K562 (cell line): ENCODE measurements around the gene RHOF. TPM values are rescaled to one million over a fixed set of nuclear protein-coding genes. Genes with fewer than 3 reads are reported as not detected.
A peak's percentile ranks its signal among the peaks of the same experiment; 100 is the strongest.

Experiments used
- BCOR ChIP-seq: fragments of 450-650 bp; IDR thresholded peaks from 2 replicates; pipeline ENCODE4 v1.6.1; 2016
- BRF1 ChIP-seq: IDR thresholded peaks from 3 replicates; pipeline ENCODE4 v1.6.1; 2011; ENCODE audit warnings: borderline replicate concordance, mild to moderate bottlenecking; ENCODE audit not compliant: insufficient read length; ENCODE audit errors: extremely low read depth
- FOXA3 ChIP-seq, 2 experiments: fragments of 450-650 bp in 1 of 2; sonication (generic) in 1 of 2; formaldehyde crosslinking; IDR thresholded peaks in 1 of 2; conservative IDR thresholded peaks in 1 of 2; 2 replicates each; pipeline versions ENCODE4 v1.4.0 to v1.8.0; 2020 to 2022; ENCODE audit warnings: mild to moderate bottlenecking in 2 of 2, missing genetic modification reagents in 1 of 2
- GATAD2B ChIP-seq: fragments of 450-650 bp; IDR thresholded peaks from 2 replicates; pipeline ENCODE4 v1.6.1; 2017; ENCODE audit warnings: mild to moderate bottlenecking, borderline replicate concordance
- HDGF ChIP-seq: fragments of 450-650 bp; IDR thresholded peaks from 2 replicates; pipeline ENCODE4 v1.6.1; 2016
- JUNB ChIP-seq: fragments of 450-650 bp; formaldehyde crosslinking; conservative IDR thresholded peaks from 2 replicates; pipeline ENCODE4 v1.4.0; 2020; ENCODE audit warnings: mild to moderate bottlenecking
- NFE2 ChIP-seq: IDR thresholded peaks from 2 replicates; pipeline ENCODE4 v1.6.1; 2014; ENCODE audit warnings: antibody characterized with exemption, low read depth
- PHB2 ChIP-seq: fragments of 450-650 bp; IDR thresholded peaks from 2 replicates; pipeline ENCODE4 v1.6.1; 2017; ENCODE audit warnings: low read depth
- POLR2G ChIP-seq: fragments of 200-400 bp; formaldehyde crosslinking; IDR thresholded peaks from 2 replicates; pipeline ENCODE4 v1.6.1; 2017; ENCODE audit warnings: low read depth, mild to moderate bottlenecking, antibody characterized with exemption, low read length, moderate library complexity
- PTBP1 ChIP-seq: fragments of 200-400 bp; formaldehyde crosslinking; IDR thresholded peaks from 2 replicates; pipeline ENCODE4 v1.6.1; 2017; ENCODE audit warnings: low read depth, low read length
- PTTG1 ChIP-seq: fragments of 450-650 bp; IDR thresholded peaks from 2 replicates; pipeline ENCODE4 v1.6.1; 2016; ENCODE audit warnings: low read depth, mild to moderate bottlenecking, missing genetic modification characterization, missing compliant biosample characterization
- RFX5 ChIP-seq: IDR thresholded peaks from 2 replicates; pipeline ENCODE4 v1.6.1; 2011; ENCODE audit warnings: low read depth, mild to moderate bottlenecking, improper control_type of control experiment, low read length
- SETDB1 ChIP-seq: IDR thresholded peaks from one replicate; pipeline ENCODE4 v1.6.1; 2012; ENCODE audit warnings: low read length, control low read depth, inconsistent platforms
- SMAD2 ChIP-seq: fragments of 150-350 bp; IDR thresholded peaks from 2 replicates; pipeline ENCODE4 v1.6.1; 2014; ENCODE audit warnings: low read depth, mild to moderate bottlenecking, low read length
- TAF9B ChIP-seq: fragments of 450-650 bp; IDR thresholded peaks from 2 replicates; pipeline ENCODE4 v1.6.1; 2018; ENCODE audit warnings: mild to moderate bottlenecking; ENCODE audit not compliant: partially characterized antibody
- TEAD4 ChIP-seq, 2 experiments: sonication (generic) in 1 of 2; formaldehyde crosslinking in 1 of 2; IDR thresholded peaks; 2 replicates each; pipeline versions ENCODE4 v1.6.1 to v1.8.0; 2012 to 2022; ENCODE audit warnings: borderline replicate concordance in 1 of 2, inconsistent platforms in 1 of 2, low read length in 1 of 2, mild to moderate bottlenecking in 1 of 2, missing genetic modification reagents in 1 of 2
- ZFX ChIP-seq: sonication (generic); formaldehyde crosslinking; IDR thresholded peaks from 2 replicates; pipeline ENCODE4 v1.8.0; 2022; ENCODE audit warnings: mild to moderate bottlenecking, missing genetic modification reagents, moderate library complexity
- ZNF408 ChIP-seq: fragments of 250-450 bp; sonication (Bioruptor Pico); IDR thresholded peaks from 2 replicates; pipeline ENCODE4 v1.4.0; 2020; ENCODE audit warnings: low read depth, mild to moderate bottlenecking, moderate library complexity
- polyA plus RNA-seq, 8 experiments: library from polyadenylated mRNA; depleted of rRNA in 4 of 8; stranded (reverse) in 5 of 8; unstranded in 3 of 8; fragments of >200 nt; fragmentation: Nextera tagmentation in 2 of 8; fragmentation: Illumina TruSeq in 1 of 8; extraction: Ambion mirVana in 2 of 8; extraction: Trizol in 1 of 8; gene quantifications; 2 replicates each; pipeline versions ENCODE4 v1.2.1 to v1.2.3, GENCODE V29; 2011 to 2014; ENCODE audit warnings: inconsistent platforms in 1 of 8, missing spikeins in 1 of 8
- total RNA-seq, 7 experiments: library from RNA; depleted of rRNA in 6 of 7; stranded (reverse); fragments of >200 nt in 6 of 7; fragmentation: Illumina TruSeq in 2 of 7; extraction: Trizol in 2 of 7; gene quantifications; 2 replicates each; pipeline versions ENCODE4 v1.2.1 to v1.2.3, GENCODE V29; 2011 to 2021; ENCODE audit warnings: low replicate concordance in 1 of 7
- TF ChIP-seq, protein P1 (sequence below): fragments of 450-650 bp; IDR thresholded peaks from 2 replicates; pipeline ENCODE4 v1.6.1; 2017; ENCODE audit warnings: antibody characterized with exemption
- TF ChIP-seq, protein P2 (sequence below): fragments of 250-450 bp; sonication (Bioruptor Pico); IDR thresholded peaks from 2 replicates; pipeline ENCODE4 v1.5.0; 2021
- TF ChIP-seq, protein P3 (sequence below): sonication (generic); formaldehyde crosslinking; IDR thresholded peaks from 2 replicates; pipeline ENCODE4 v1.8.1; 2023; ENCODE audit warnings: missing genetic modification reagents, mild to moderate bottlenecking, borderline replicate concordance

Gene RHOF
- total and polyA plus RNA-seq, 9 of the 15 experiments (the other 6 are each of a cell fraction or from before 2014, with no cell fraction given), result 0.13 to 10.1 (median 4.0) TPM

DNA sequence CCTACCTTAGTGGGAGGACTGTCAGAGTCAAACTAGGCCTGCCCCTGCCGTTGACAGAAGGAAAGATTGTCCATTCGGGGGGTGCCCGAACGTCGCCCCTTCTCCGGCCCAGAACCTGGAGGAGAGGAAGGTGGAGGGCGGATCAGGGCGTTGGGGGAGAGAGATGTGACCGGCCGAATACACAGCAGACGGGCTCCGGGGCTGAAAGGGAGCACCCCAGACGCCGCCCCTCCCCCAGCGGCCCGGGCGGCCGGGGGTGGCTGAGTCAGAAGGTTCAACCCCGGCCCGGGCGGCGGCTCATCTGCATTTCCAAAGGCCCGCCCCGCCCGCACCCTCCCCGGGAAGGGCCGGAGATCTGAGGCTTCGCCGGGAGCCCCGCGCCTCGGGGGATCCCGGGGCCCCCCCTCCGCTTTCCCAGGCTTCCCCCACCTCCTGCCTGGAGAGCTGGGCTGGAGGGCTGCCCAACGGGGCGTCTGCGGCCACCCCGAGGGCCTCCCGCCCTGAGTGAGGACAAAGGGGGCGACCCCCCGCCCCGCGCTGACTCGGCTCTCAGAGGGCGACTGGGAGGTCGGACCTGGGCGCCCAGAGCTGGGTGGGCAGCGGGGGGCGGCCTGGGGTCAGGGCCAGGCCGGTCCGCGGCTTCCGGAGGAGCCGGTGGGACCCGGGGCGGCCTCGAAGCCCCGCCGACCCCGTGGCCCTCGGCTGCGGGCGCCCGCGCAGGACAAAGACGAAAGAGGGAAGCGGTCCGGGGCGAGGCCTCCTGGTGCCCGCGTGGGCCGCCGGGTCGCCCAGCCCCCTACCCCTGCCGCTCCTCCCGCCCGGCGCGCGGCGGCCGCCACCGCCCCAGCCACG is 6.6 kb upstream of the RHOF start (continued):
- TF ChIP-seq, protein P1, sequence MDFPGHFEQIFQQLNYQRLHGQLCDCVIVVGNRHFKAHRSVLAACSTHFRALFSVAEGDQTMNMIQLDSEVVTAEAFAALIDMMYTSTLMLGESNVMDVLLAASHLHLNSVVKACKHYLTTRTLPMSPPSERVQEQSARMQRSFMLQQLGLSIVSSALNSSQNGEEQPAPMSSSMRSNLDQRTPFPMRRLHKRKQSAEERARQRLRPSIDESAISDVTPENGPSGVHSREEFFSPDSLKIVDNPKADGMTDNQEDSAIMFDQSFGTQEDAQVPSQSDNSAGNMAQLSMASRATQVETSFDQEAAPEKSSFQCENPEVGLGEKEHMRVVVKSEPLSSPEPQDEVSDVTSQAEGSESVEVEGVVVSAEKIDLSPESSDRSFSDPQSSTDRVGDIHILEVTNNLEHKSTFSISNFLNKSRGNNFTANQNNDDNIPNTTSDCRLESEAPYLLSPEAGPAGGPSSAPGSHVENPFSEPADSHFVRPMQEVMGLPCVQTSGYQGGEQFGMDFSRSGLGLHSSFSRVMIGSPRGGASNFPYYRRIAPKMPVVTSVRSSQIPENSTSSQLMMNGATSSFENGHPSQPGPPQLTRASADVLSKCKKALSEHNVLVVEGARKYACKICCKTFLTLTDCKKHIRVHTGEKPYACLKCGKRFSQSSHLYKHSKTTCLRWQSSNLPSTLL, result no peak
- TF ChIP-seq POLR2G, result peak; percentile 86
- TF ChIP-seq BRF1, result no peak
- TF ChIP-seq PTBP1, result no peak
- TF ChIP-seq, protein P2, sequence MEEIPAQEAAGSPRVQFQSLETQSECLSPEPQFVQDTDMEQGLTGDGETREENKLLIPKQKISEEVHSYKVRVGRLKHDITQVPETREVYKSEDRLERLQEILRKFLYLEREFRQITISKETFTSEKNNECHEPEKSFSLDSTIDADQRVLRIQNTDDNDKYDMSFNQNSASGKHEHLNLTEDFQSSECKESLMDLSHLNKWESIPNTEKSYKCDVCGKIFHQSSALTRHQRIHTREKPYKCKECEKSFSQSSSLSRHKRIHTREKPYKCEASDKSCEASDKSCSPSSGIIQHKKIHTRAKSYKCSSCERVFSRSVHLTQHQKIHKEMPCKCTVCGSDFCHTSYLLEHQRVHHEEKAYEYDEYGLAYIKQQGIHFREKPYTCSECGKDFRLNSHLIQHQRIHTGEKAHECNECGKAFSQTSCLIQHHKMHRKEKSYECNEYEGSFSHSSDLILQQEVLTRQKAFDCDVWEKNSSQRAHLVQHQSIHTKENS, result no peak
- peak; percentile 34; the same call in 1 of the 2 replicates for TF ChIP-seq TEAD4 (IDR thresholded peaks at IDR 0.05; ENCODE audit: low read length)
- TF ChIP-seq TEAD4 (CRISPR knock-in tag; IDR thresholded peaks at IDR 0.05; ENCODE audit: borderline replicate concordance), result no peak
- TF ChIP-seq RFX5, result no peak
- no peak for TF ChIP-seq SETDB1
- TF ChIP-seq GATAD2B, result peak; percentile 68
- peak; percentile 66 for TF ChIP-seq ZFX
- TF ChIP-seq NFE2, result peak; percentile 81
- TF ChIP-seq HDGF, result no peak
- no peak for TF ChIP-seq PTTG1 (tag)
- no peak for TF ChIP-seq JUNB (CRISPR knock-in tag)
- TF ChIP-seq, protein P3, sequence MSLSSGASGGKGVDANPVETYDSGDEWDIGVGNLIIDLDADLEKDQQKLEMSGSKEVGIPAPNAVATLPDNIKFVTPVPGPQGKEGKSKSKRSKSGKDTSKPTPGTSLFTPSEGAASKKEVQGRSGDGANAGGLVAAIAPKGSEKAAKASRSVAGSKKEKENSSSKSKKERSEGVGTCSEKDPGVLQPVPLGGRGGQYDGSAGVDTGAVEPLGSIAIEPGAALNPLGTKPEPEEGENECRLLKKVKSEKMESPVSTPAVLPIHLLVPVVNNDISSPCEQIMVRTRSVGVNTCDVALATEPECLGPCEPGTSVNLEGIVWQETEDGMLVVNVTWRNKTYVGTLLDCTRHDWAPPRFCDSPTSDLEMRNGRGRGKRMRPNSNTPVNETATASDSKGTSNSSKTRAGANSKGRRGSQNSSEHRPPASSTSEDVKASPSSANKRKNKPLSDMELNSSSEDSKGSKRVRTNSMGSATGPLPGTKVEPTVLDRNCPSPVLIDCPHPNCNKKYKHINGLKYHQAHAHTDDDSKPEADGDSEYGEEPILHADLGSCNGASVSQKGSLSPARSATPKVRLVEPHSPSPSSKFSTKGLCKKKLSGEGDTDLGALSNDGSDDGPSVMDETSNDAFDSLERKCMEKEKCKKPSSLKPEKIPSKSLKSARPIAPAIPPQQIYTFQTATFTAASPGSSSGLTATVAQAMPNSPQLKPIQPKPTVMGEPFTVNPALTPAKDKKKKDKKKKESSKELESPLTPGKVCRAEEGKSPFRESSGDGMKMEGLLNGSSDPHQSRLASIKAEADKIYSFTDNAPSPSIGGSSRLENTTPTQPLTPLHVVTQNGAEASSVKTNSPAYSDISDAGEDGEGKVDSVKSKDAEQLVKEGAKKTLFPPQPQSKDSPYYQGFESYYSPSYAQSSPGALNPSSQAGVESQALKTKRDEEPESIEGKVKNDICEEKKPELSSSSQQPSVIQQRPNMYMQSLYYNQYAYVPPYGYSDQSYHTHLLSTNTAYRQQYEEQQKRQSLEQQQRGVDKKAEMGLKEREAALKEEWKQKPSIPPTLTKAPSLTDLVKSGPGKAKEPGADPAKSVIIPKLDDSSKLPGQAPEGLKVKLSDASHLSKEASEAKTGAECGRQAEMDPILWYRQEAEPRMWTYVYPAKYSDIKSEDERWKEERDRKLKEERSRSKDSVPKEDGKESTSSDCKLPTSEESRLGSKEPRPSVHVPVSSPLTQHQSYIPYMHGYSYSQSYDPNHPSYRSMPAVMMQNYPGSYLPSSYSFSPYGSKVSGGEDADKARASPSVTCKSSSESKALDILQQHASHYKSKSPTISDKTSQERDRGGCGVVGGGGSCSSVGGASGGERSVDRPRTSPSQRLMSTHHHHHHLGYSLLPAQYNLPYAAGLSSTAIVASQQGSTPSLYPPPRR (CRISPR knock-in tag), result no peak
- no peak for TF ChIP-seq PHB2
- no peak for TF ChIP-seq SMAD2
- TF ChIP-seq TAF9B, result peak; percentile 50
- no peak for TF ChIP-seq BCOR
- no peak for TF ChIP-seq ZNF408 (CRISPR knock-in tag)
- 0 out of 4 replicates have a peak, but pooled peaks of 1 of the 2 experiments have one; percentile 18 for TF ChIP-seq FOXA3 (CRISPR knock-in tag; conservative IDR thresholded peaks at IDR 0.05 in 1 of 2, IDR thresholded peaks at IDR 0.05 in 1 of 2)
